Measurements from ENCODE around the gene FER1L5. TPM values are rescaled to one million over a fixed set of nuclear protein-coding genes. Genes with fewer than 3 reads are reported as not detected.
A peak's percentile ranks its signal among the peaks of the same experiment; 100 is the strongest.

The FER1L5 gene
- total RNA-seq, 2 experiments from 2014 or later = not detected

DNA sequence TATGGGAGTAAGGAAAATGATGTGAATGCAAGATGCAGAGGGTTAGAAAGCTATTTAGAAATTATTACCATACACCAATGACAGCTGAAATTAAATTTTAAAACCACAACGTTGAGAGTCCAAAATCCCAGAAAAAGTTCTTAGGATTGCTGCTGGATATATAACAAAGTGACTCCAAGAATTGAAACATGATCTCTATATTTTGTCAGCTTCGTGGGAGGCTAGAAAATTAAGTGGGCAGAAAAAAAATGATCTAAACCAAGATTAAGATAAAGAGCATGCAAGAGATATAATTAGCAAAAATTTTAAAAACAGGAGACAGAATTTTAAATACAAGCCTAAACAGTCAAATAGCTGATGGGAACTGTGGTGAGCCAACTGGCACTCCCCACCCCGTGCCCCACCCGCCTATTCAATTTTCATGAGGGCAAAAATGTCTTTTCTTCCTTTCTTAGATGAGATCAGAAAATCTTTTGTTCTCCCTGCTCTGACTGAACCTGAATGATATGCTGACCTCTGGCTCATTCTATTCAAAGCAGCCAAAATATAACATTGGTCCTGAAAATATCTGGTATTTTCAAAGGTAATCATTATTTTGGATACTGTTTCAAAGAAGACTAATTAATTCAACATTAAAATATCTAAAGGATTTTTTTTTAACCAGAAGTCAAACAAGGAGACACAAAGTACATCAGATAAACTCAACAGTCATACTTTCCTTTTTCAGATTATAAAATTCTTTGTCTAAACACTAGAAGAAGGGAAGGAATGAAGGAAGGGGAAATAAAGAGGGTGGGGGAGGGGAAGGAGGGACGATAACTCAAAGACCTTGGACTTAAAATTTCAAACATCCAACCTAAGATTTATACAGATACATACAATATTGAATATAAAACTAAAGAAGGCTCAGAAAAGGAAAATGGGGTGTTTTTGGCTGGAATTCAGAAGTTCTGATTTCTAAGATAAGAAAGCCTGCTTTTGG lies 16.7 kb upstream of the FER1L5 start:
- Histone ChIP-seq H3K4me1 (ENCODE audit: insufficient read depth, low read length) (no peaks in the 10 kb centered on the region), H3K9me3 (ENCODE audit: control insufficient read depth in 1 of 2, insufficient read depth in 1 of 2, low read length in 2 of 2) (no peaks in the 10 kb centered on the region), H3K27ac (ENCODE audit: low read depth in 1 of 2, low read length in 2 of 2) (no peak overlapping the region), H3K4me3 (ENCODE audit: low read length) (no peak overlapping the region), H3K36me3 (ENCODE audit: insufficient read depth, low read length) (peaks cover 52% of the 10 kb centered on the region), H3K27me3 (ENCODE audit: control insufficient read depth in 1 of 2, insufficient read depth in 2 of 2, low read length in 2 of 2) (no peaks in the 10 kb centered on the region)
- TF ChIP-seq CTCF (IDR thresholded peaks at IDR 0.05) = no peak
- Mint-ChIP-seq H3K36me3 (ENCODE audit: low read depth) (peaks cover 73% of the 10 kb centered on the region), H3K4me1 (ENCODE audit: low read depth) (peaks cover 17% of the 10 kb centered on the region), H3K27me3 (no peaks in the 10 kb centered on the region), H3K27ac (peak overlapping the region; percentile 36), H3K4me3 (no peak overlapping the region), H3K9me3 (no peaks in the 10 kb centered on the region)
- ChIA-PET CTCF (interaction anchor here (1.4 kb wide), 1 partner anchor 175 kb away, joined by 3 read pairs; no protein-coding TSS in a partner anchor), POLR2A (interaction anchor here (2.9 kb wide), 1 partner anchor 12 kb away, joined by 19 read pairs; the partner anchor contains the start of gene KANSL3)
- ATAC-seq (ENCODE audit: poor library complexity) (no peak), DNase-seq (no peak)
- intact Hi-C loops (cut with DNase I, micrococcal nuclease) = no loop called here

DNA sequence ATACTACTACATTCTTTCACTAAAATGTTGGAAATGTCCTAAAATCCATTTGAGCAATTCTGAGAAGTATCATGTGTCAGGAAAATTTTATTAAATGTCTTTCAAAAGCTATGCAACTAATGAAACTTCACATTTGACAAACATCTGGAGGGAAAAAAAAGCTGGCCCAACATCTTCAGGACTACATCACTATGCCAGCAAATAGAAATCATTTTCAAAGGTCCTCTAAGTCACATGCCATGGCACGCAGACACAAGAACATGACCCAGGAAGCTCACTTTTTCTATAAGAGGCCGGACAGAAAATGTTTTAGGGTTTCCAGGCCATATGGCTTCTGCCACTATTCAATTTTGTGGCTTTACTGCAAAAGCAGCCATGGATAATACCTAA lies 16.0 kb upstream of the FER1L5 start:
- Histone ChIP-seq H3K4me3 (ENCODE audit: low read length) (no peak overlapping the region), H3K4me1 (ENCODE audit: insufficient read depth, low read length) (no peaks in the 10 kb centered on the region), H3K36me3 (ENCODE audit: insufficient read depth, low read length) (peaks cover 59% of the 10 kb centered on the region), H3K27me3 (ENCODE audit: control insufficient read depth in 1 of 2, insufficient read depth in 2 of 2, low read length in 2 of 2) (no peaks in the 10 kb centered on the region), H3K27ac (ENCODE audit: low read depth in 1 of 2, low read length in 2 of 2) (no peak overlapping the region), H3K9me3 (ENCODE audit: control insufficient read depth in 1 of 2, insufficient read depth in 1 of 2, low read length in 2 of 2) (no peaks in the 10 kb centered on the region)
- H3K9me3 Mint-ChIP-seq = no peaks in the 10 kb centered on the region
- H3K4me3 Mint-ChIP-seq = no peak overlapping the region
- intact Hi-C loops (cut with DNase I, micrococcal nuclease) = no loop called here
- peaks cover 80% of the 10 kb centered on the region for H3K36me3 Mint-ChIP-seq (ENCODE audit: low read depth)
- ChIA-PET CTCF (interaction anchor here (1.4 kb wide), 1 partner anchor 174 kb away, joined by 3 read pairs; no protein-coding TSS in a partner anchor), POLR2A (interaction anchor here (1.3 to 2.9 kb wide), 2 partner anchors 11 to 99 kb away, joined by 3 to 19 read pairs; partner anchors contain the start of gene KANSL3)
- no peak overlapping the region for H3K27ac Mint-ChIP-seq
- peaks cover 22% of the 10 kb centered on the region for H3K4me1 Mint-ChIP-seq (ENCODE audit: low read depth)
- TF ChIP-seq CTCF (IDR thresholded peaks at IDR 0.05) = no peak
- no peaks in the 10 kb centered on the region for H3K27me3 Mint-ChIP-seq
- DNase-seq (no peak), ATAC-seq (ENCODE audit: poor library complexity) (no peak)

- intact Hi-C loops (cut with DNase I, micrococcal nuclease) = loop anchor here in 1 of 2 experiments (10.0 kb wide), 1 partner anchor 1033 kb away; the partner anchor contains the start of genes ACTR1B and C2orf92
- H3K4me1 Mint-ChIP-seq (ENCODE audit: low read depth) = peaks cover 50% of the 10 kb centered on the region
- H3K27me3 ChIP-seq (ENCODE audit: control insufficient read depth in 1 of 2, insufficient read depth in 2 of 2, low read length in 2 of 2) = no peaks in the 10 kb centered on the region
- H3K9me3 Mint-ChIP-seq = no peaks in the 10 kb centered on the region
- no peak for TF ChIP-seq CTCF (IDR thresholded peaks at IDR 0.05)
- H3K4me3 Mint-ChIP-seq = no peak overlapping the region
- peaks cover 15% of the 10 kb centered on the region for H3K4me1 ChIP-seq (ENCODE audit: insufficient read depth, low read length)
- no peak overlapping the region for H3K27ac ChIP-seq (ENCODE audit: low read depth in 1 of 2, low read length in 2 of 2)
- no peaks in the 10 kb centered on the region for H3K9me3 ChIP-seq (ENCODE audit: control insufficient read depth in 1 of 2, insufficient read depth in 1 of 2, low read length in 2 of 2)
- H3K36me3 ChIP-seq (ENCODE audit: insufficient read depth, low read length) = peaks cover 66% of the 10 kb centered on the region
- ChIA-PET CTCF (no interaction called here), POLR2A (interaction anchor here (0.9 kb wide), 1 partner anchor 128 kb away, joined by 4 read pairs; the partner anchor contains the start of gene CNNM4)
- no peak overlapping the region for H3K27ac Mint-ChIP-seq
- DNase-seq (no peak), ATAC-seq (ENCODE audit: poor library complexity) (no peak)
- H3K36me3 Mint-ChIP-seq (ENCODE audit: low read depth) = peaks cover 81% of the 10 kb centered on the region
- no peaks in the 10 kb centered on the region for H3K27me3 Mint-ChIP-seq
- no peak overlapping the region for H3K4me3 ChIP-seq (ENCODE audit: low read length)
Observed at GRCh38 chr2:96631804-96632435, 10.6 kb upstream of the FER1L5 start.
